DLD1 (cell line): ENCODE results near the gene SUMO2.
"Not testable (repeated sequence)": the region's sequence is repeated elsewhere in the genome, so short reads cannot be mapped to it uniquely, and the experiment has no call there.

ENCODE experiments used
- in situ Hi-C: cut with HindIII; loops from 2 replicates; pipeline ENCODE4 v1.10.0; 2017; ENCODE audit warnings: low sequenced_read_pairs

Gene SUMO2

DNA sequence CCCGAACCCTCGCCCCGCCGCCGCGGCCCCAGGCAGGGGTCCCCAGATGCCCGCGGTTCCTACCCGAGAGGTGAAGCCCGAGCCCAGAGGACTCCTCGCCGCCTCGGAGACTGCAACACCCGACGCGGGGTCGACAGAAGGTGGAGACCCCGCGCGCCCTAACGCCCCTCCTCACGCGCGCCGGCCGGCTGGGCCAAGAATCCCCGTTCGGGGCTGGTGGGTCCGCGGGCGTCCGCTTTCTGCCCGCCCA lies 515 bp downstream of the SUMO2 start:
- in situ Hi-C loops = no loop called here

DNA sequence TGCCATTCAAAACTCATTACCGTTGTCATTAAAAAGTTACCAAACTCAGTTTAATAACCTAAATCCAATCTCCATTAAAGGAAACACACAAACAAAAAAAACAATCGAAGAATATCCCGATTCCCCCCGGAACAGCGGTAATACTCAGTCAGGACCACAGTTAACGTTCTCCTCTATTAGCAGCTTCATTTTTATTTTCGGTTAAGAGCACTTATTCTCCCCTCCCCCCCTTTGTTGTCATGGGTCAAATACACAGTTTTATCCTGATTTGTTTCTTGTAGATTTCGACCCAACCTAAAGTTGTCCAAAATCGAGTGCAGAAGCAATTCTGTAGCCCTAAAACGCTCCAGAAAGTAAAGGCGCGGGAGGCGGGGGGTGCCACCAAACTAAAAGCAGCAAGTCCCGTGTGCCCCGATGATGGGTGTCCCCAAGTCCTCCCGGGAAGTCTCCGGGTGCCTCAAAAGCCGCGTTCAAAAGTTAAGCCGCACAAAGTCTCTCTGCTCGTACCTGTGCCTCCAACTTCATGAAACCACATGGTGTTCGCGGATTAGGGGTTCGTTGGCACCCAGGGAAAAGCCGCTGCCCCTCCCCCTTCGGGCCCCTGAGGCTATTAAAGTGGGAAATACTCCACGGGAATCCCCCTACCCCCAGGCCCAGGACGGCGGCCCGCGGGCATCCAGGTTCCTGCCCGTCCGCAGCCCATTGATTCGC lies 996 bp downstream of the SUMO2 start:
- in situ Hi-C loops = no loop called here

DNA sequence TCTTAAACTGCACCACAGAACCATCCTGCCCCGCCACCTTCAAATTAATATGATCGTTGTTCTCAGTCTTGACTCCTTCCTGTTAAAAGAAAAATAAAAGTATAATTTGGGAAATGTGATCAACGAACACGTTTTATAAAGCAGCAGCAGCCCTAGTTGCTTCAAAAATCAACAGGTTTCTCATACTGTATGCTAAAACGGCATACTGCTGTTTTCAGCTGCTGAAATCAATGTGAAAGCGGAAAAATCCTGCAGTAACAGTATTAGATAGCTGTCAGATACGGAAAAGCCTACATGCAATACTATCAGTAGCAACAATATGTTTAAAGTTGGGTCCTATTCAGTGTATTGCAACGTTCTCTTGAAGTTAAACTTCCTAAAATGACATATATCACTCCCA lies 1.6 kb downstream of the SUMO2 start:
- in situ Hi-C loops = no loop called here

DNA sequence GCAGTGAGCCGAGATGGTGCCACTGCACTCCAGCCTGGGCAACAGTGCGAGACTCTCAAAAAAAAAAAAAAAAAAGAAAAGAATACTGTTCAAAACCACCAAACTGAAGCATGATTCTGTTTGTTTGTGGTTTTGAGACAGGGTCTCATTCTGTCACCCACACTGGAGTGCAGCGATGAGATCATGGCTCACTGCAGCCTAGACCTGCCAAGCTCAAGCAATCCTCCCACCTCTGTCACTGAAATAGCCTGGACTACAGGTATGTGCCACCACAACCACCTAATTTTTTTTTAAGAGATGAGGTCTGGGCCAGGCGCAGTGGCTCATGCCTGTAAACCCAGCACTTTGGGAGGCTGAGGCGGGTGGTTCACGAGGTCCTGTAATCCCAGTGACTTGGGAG lies 4.3 kb downstream of the SUMO2 start:
- in situ Hi-C loops = no loop called here

DNA sequence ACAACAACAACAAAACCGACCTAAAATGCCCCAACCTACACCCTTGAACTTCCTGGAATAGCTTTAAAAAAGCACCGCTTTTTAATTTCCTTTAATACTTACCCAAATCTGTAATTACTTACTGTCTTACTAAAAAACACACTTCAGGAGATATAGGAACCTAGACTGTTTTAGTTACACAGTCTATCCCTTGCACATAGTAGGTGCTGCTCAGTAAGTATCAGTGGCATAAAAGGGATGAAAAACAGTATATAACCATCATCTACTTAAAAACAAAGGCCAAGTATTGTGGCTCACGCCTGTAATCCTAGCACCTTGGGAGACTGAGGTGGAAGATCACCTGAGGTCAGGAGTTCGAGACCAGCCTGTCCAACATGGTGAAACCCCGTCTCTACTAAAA lies 6.1 kb downstream of the SUMO2 start:
- in situ Hi-C loops = no loop called here

DNA sequence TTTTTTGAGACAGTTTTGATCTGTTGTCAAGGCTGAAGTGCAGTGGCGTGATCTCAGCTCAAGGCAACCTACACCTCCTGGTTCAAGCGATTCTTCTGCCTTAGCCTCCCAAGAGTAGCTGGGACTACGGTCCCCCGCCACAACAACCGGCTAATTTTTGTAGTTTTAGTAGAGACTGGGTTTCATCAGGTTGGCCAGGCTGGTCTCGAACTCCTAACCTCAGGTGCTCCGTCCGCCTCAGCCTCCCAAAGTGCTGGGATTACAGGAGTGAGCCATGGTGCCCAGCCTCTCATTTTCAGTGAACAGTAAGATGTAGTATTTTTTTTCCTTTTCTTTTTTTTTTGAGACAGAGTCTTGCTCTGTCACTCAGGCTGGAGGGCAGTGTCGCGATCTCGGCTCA lies 7.8 kb downstream of the SUMO2 start:
- in situ Hi-C loops = no loop called here

DNA sequence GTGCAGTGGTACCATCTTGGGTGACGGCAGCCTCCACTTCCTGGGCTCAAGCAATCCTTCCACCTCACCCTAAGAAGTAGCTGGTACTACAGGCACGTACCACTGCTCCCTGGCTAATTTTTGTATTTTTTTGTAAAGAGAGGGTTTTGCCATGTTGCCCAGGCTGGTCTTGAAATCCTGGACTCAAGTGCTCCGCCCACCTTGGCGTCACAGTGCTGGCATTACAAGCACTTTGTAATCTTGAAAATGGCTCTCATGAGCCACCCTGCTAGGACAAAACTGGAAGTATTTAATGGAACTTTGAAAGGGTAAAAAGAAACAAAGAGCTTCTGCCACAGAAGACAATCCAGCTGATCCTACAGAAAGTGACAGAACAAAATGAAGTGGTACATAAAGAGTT lies 9.2 kb downstream of the SUMO2 start:
- in situ Hi-C loops = no loop called here

DNA sequence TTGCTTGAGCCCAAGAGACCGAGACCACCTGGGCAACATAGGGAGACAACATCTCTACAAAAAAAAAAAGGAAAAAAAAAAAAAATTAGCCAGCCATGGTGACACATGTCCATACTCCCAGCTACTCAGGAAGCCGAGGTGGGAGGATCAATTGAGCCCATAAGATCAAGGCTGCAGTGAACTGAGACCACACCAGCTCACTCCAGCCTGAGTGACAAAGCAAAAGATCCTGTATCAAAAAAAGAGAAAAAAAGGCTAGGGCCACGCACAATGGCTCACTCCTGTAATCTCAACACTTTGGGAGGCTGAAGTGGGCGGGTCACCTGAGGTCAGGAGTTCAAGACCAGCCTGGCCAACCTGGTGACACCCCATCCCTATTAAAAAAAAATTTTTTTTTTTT lies 13.8 kb downstream of the SUMO2 start:
- in situ Hi-C loops = no loop called here

DNA sequence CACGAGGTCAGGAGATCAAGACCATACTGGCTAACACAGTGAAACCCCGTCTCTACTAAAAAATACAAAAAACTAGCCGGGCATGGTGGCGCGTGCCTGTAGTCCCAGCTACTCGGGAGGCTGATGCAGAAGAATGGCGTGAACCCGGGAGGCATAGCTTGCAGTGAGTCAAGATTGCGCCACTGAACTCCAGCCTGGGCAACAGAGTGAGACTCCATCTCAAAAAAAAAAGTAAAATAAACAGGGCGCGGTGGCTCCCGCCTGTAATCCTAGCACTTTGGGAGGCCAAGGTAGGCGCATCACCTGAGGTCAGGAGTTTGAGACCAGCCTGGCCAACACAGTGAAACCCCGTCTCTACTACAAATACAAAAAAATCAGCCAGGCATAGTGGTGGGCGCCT lies 18.2 kb downstream of the SUMO2 start:
- in situ Hi-C loops = not testable (repeated sequence)

DNA sequence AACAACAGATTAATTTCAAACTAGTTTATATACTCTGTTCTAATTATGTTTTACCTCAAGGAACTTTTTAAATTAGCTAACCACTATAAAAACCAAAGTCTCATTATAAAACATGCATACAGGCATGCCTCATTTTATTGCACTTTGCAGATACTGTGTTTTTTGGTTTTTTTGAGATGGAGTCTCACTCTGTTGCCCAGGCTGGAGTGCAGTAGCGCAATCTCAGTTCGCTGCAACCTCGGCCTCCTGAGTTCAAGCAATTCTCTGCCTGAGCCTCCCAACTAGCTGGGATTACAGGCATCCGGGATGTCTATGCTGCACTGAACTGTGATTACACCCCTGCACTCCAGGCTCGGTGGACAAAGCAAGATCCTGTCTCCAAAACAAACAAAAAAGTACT lies 19.7 kb downstream of the SUMO2 start:
- in situ Hi-C loops = no loop called here

DNA sequence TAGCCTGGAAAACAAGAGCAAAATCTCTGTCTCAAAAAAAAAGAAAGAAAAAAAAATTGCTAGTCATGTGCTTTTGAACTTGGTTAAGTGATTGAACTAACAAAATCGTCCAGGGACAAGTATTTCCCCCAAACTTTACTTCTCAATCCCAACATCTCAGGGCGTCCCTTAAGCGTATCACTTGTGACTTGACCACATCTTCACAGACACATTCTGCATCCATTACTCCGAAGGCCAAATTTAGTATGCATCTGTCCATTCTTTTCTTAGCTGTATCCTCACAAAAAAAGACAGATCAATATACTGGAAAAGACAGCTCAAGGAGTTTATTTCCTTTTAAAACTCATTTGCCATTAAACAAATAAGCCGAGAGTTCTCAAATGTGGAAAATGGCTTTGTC lies 22.5 kb downstream of the SUMO2 start:
- in situ Hi-C loops = no loop called here

DNA sequence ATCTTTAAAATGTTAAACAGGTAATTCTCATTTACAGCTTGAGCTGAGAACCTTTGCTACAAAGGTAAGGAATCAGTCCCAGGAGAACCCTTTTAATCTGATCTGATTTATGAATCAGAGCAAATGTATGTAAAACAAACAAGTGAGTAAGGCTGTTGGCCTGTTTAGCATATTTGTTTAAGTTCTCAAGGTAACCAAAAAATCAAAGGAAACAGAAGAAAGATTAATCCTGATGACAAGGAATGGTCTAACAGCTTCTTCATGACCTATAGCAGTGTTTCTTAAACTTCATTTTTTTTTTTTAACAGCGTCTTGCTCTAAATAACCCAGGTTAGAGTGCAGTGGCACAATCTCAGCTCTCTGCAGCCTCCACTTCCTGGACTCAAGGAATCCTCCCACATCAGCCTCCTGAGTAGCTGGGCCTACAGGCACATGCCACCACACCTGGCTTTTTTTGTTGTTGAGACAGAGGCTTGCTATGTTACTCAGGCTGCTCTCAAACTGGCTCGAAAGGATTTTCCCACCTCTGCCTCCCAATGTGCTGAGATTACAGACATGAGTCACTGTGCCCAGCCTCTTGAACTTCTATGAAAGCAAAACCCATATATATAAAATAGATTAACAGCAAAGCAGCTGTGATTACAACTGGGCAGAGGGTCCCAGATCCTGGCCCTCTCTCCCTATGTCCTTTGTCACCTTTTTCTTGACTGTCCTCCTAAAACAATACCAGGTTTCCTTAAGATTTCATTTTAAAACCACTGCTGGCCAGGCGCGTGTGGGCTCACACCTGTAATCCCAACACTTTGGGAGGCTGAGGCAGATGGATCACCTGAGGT lies 23.3 kb downstream of the SUMO2 start:
- in situ Hi-C loops = no loop called here

DNA sequence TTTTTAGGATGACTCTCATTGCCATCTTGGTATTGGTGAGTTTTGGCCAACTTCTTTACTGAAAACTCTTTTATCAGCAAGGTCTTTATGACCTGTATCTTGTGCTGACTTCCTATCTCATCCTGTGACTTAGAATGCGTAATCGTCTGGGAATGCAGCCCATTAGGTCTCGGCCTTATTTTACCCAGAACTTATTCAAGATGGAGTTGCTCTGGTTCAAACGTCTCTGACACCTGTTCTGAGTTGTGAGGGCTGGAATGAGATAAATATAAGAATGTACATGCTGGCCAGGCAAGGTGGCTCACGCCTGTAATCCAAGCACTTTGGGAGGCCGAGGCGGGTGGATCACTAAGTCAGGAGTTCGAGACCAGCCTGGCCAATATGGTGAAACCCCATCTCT lies 24.3 kb downstream of the SUMO2 start:
- in situ Hi-C loops = not testable (repeated sequence)

DNA sequence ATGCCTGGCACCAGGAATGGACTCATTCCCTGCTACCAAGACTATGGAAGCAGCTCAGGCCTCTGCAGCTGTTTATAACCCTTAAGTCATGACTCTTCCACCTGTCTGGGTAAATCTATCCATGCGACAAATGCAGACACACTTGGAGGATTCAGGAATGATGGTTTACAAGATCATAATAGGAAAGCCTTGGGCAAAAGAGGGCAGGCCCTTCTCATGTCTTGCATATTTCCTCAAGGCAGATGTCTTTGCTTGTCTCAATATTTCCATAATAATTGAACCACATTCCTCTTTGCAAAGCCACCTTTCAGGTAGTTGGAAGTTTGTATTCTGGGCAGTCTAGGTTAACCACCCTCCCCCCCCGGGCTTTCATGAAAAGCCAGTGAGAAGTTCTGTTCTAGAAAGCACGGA lies 27.6 kb downstream of the SUMO2 start:
- in situ Hi-C loops = no loop called here

DNA sequence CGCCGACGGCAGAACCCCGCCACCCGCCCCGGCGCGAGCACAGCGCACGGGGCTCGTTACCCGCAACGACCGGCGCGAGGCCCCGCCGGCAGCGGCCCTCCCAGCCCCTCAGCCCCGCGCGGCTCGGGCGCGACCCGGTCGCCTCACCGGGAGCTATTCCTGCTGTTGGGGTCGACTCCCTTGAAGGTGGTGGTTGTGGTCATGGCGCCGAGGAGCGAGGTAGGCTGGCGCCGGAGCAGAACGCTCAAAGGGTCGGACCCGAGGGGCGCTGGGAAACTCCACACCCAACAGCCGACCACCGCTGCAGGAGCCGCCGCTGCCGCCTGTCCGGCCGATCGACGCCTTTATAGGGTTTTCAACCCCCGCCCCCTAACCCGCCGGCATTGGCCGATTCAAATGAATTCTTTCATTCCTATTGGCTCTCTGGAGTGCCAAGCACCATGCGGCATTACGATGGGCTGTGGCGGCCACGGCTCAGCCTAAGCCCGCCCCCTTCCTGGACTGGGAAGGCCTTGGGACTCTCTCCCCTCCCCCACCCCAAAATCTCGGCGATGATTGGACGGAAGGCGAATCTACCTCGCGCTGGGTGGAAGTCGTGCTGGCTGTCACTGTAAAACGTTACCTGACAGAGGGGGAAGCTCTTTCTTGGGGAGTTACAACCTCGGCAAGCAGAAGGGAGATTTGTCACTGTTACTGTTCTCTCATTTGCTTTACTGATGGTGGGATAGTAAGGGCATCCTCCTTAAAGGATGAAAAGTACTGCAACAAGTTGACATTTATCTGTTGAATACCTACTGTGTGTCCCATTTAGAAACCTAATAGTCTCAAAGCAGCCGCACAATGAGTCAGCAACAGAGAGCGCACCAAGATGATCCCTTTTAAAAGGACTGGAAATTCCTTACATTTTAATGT lies 28.3 kb downstream of the SUMO2 start, which contains the start of gene JPT1:
TSS of gene JPT1 (minus strand) at position 318 of the 912 bp plus-strand sequence. CDS start at position 203, 115 bp downstream.
- in situ Hi-C loops = no loop called here

DNA sequence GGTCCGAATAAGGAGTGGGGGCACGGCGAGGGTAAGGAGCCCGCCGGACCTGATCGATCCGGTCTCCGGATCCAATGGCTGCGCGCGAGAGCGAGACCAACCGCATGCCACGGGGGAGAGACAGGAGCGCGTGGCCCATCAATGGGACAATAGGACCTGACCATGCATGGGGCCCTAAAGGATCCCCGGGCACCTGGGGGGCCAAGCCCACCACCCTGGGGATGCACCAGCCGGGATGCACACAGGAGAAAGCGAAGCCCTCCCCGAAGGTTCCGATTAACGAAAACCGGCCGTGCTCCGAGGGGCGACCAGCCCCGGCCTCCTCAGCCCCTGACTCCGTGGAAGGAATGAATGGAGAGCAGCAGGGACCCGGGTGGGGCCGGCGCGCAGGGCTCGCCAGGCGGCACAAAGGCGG lies 29.0 kb downstream of the SUMO2 start:
- in situ Hi-C loops = no loop called here

DNA sequence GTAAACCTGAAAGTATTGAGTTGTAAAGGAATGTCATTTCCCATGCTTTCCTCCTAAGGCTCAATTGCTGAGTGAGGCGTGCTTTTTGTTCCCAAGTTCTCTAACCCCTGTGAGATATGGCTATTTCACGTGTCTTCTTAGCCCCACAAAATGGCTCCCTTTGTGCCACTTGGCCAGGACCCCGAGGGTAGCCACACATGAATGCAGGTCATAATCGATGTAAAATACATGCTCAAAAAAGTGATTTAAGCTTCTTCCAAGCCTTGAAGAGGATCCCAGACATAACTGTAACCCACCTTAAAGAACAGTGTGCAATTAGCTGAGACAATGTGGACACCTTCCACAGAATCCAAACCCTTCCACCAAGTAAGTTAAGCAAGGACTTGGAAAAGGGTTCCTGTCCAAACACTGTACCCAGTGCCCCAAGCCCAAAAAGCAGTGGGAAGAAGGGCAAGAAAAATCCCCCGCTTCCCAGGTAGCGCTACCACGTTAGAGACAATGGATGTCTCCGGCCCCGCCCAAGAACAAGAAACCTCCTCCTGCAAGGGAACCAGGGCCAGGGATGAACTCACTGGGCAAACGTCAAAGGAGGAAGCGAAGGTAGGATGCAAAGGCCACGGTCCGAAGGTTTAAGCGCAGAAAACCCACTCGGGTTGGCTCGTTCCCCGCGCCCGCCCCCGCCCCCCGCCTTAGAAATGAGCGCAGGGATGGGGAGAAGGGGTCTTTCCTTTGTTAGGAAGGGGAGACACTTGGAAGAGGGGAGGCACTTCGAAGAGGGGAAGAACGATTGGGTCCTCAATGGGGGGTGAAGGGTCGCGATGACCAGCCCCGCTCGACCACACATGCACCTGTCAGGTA lies 29.6 kb downstream of the SUMO2 start:
- in situ Hi-C loops = no loop called here

DNA sequence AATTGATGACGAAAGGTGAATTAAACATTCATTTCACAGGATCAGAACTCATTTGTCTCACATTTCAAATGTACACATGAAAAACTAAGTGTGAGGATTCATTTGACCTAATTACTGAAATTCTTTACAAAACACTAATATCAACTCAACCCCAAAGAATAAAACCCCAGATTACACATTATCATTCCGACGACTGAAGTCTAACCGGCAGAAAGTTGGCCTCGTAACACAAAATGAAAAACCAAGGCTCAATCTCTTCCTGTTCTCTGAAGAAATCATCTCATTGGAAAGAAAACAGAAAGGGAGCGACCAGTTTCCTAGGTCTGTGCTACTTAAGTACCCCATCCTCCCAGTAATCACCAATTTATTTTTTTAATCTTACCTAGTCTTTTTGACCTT lies 30.2 kb downstream of the SUMO2 start:
- in situ Hi-C loops = no loop called here

DNA sequence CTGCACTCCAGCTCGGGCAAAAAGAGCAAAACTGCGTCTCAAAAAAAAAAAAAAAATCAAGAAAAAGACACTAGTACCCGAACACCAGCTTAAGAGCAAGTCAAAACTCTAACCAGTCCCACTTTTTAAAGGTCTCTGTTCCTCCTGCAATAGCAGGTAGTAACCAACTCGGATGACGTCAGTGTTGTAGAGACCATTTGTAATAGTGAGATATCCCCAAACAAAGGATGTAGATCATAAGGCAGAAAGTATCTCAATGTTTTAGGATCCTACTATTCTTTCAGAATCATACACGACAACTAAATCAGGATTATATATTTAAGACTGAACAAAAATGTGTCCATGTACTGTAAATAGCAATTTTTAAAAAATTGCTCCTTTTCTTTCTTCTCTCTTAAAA lies 30.8 kb downstream of the SUMO2 start:
- in situ Hi-C loops = no loop called here

DNA sequence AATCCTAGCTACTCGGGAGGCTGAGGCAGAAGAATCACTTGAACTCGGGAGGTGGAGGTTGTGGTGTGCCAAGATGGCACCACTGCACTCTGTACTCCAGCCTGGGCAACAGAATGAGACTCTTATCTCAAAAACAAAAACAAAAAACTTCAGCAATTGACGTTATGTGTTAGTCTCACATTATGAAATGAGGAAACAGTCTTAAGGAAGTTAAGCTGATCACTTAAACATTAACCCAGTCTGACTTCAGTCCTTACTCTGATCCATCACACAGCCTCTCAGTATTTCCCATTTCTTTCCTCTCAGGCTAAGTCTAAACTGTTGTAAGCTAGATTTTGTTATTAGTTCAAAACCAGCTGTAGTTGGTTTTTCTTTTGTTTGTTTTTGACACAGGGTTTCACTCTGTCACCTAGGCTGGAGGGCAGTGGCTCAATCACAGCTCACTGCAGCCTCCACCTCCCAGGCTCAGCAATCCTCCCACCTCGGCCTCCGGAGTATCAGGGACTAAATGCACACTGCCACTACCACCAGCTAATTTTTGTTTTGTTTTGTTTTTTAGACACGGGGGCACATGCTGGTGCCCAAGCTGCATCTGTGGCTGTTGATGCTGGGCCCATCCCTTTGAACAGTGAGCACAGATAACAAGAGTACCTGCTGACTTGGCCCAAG lies 34.7 kb downstream of the SUMO2 start:
- in situ Hi-C loops = no loop called here
